Upper lobe of right lung (tissue), 1 donor: Measurements from ENCODE around the gene RAB3IL1. TPM values are rescaled to one million over a fixed set of nuclear protein-coding genes. Genes with fewer than 3 reads are reported as not detected.
A peak's percentile ranks its signal among the peaks of the same experiment; 100 is the strongest.

Experiments used
- ATAC-seq: fragments of 200-7000 bp; cut with Tn5 transposase; one replicate; pipeline ENCODE4 v1.9.1; 2020; ENCODE audit warnings: mild to moderate bottlenecking, moderate library complexity
- DNase-seq: peaks from one replicate; pipeline ENCODE4 v3.0.0-alpha.2; 2020
- H3K27ac ChIP-seq: fragments of 200-600 bp; one replicate; pipeline ENCODE4 v1.8.0; 2022
- H3K27me3 ChIP-seq: fragments of 200-600 bp; one replicate; pipeline ENCODE4 v1.8.0; 2022; ENCODE audit warnings: mild to moderate bottlenecking
- H3K36me3 ChIP-seq: fragments of 200-600 bp; one replicate; pipeline ENCODE4 v1.8.0; 2022
- H3K4me1 ChIP-seq: fragments of 200-600 bp; one replicate; pipeline ENCODE4 v1.8.0; 2022
- H3K4me3 ChIP-seq: fragments of 200-600 bp; one replicate; pipeline ENCODE4 v1.8.0; 2022; ENCODE audit warnings: mild to moderate bottlenecking
- H3K9me3 ChIP-seq: fragments of 200-600 bp; one replicate; pipeline ENCODE4 v1.8.0; 2022
- intact Hi-C: fragments of 100-400 bp; cut with DNase I; formaldehyde crosslinking; loops from one replicate; pipeline ENCODE4 v1.11.0; 2022
- total RNA-seq: library from RNA; stranded (reverse); fragmentation: NEBNext Ultra II Directional; extraction: Animal tissue kit (Norgen Biotek cat#: 25700); gene quantifications from one replicate; pipeline ENCODE4 v1.2.1, GENCODE V29; 2021
- TF ChIP-seq, protein P1 (sequence below): fragments of 200-600 bp; IDR thresholded peaks from one replicate; pipeline ENCODE4 v1.8.0; 2022; ENCODE audit warnings: antibody characterized with exemption
- donor health status: DM: no; HTN: yes; CAD: no; lungs with severe emphysema.

RAB3IL1 gene
- total RNA-seq, 1 donor from 2014 or later, result 10.6 TPM

- H3K27ac ChIP-seq, result peak overlapping the region; percentile 98
Observed at GRCh38 chr11:61963016-61963281, 45.6 kb upstream of the RAB3IL1 start.

DNA sequence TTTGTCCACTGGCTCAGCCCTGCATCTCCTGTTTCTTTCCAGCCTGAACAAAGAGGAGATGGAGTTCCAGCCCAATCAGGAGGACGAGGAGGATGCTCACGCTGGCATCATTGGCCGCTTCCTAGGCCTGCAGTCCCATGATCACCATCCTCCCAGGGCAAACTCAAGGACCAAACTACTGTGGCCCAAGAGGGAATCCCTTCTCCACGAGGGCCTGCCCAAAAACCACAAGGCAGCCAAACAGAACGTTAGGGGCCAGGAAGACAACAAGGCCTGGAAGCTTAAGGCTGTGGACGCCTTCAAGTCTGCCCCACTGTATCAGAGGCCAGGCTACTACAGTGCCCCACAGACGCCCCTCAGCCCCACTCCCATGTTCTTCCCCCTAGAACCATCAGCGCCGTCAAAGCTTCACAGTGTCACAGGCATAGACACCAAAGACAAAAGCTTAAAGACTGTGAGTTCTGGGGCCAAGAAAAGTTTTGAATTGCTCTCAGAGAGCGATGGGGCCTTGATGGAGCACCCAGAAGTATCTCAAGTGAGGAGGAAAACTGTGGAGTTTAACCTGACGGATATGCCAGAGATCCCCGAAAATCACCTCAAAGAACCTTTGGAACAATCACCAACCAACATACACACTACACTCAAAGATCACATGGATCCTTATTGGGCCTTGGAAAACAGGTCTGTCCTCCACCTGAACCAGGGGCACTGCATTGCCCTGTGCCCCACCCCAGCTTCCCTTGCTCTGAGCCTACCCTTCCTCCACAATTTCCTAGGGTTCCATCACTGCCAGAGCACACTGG is 45.0 kb upstream of the RAB3IL1 start:
- DNase-seq (peak; percentile 52), ATAC-seq (no peak)
- Histone ChIP-seq H3K27me3 (no peaks in the 10 kb centered on the region), H3K4me3 (no peak overlapping the region), H3K36me3 (peaks cover 37% of the 10 kb centered on the region), H3K9me3 (no peaks in the 10 kb centered on the region), H3K4me1 (peaks cover 27% of the 10 kb centered on the region), H3K27ac (peak overlapping the region; percentile 98)
- TF ChIP-seq, protein P1, sequence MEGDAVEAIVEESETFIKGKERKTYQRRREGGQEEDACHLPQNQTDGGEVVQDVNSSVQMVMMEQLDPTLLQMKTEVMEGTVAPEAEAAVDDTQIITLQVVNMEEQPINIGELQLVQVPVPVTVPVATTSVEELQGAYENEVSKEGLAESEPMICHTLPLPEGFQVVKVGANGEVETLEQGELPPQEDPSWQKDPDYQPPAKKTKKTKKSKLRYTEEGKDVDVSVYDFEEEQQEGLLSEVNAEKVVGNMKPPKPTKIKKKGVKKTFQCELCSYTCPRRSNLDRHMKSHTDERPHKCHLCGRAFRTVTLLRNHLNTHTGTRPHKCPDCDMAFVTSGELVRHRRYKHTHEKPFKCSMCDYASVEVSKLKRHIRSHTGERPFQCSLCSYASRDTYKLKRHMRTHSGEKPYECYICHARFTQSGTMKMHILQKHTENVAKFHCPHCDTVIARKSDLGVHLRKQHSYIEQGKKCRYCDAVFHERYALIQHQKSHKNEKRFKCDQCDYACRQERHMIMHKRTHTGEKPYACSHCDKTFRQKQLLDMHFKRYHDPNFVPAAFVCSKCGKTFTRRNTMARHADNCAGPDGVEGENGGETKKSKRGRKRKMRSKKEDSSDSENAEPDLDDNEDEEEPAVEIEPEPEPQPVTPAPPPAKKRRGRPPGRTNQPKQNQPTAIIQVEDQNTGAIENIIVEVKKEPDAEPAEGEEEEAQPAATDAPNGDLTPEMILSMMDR, result no peak
- intact Hi-C loops, result no loop called here

More at GRCh38 chr11:61963016-61963281, 45.6 kb upstream of the RAB3IL1 start:
- intact Hi-C loops, result no loop called here
- no peaks in the 10 kb centered on the region for H3K27me3 ChIP-seq
- H3K9me3 ChIP-seq, result no peaks in the 10 kb centered on the region
- ATAC-seq, result no peak
- peaks cover 27% of the 10 kb centered on the region for H3K4me1 ChIP-seq
- no peak overlapping the region for H3K4me3 ChIP-seq
- TF ChIP-seq, protein P1, result no peak
- H3K36me3 ChIP-seq, result peaks cover 37% of the 10 kb centered on the region
- DNase-seq, result peak; percentile 65

GRCh38 chr11:61961570-61962212 is 44.3 kb upstream of the RAB3IL1 start:
- intact Hi-C loops, result no loop called here
- H3K9me3 ChIP-seq, result no peaks in the 10 kb centered on the region
- H3K4me3 ChIP-seq, result no peak overlapping the region
- ATAC-seq, result no peak
- peak; percentile 57 for DNase-seq
- H3K27ac ChIP-seq, result peak overlapping the region; percentile 98
- H3K36me3 ChIP-seq, result peaks cover 37% of the 10 kb centered on the region
- TF ChIP-seq, protein P1, result no peak
- H3K27me3 ChIP-seq, result no peaks in the 10 kb centered on the region
- peaks cover 27% of the 10 kb centered on the region for H3K4me1 ChIP-seq

GRCh38 chr11:61960532-61960931 is 43.2 kb upstream of the RAB3IL1 start:
- Histone ChIP-seq H3K9me3 (no peaks in the 10 kb centered on the region), H3K27ac (no peak overlapping the region), H3K36me3 (peaks cover 29% of the 10 kb centered on the region), H3K4me3 (no peak overlapping the region), H3K27me3 (no peaks in the 10 kb centered on the region), H3K4me1 (peaks cover 32% of the 10 kb centered on the region)
- intact Hi-C loops, result no loop called here
- ATAC-seq, result no peak
- DNase-seq, result peak; percentile 39
- TF ChIP-seq, protein P1, result no peak

GRCh38 chr11:61959678-61960077 is 42.3 kb upstream of the RAB3IL1 start:
- intact Hi-C loops, result no loop called here
- no peak overlapping the region for H3K4me3 ChIP-seq
- no peaks in the 10 kb centered on the region for H3K27me3 ChIP-seq
- DNase-seq (peak; percentile 46), ATAC-seq (no peak)
- no peaks in the 10 kb centered on the region for H3K9me3 ChIP-seq
- peaks cover 21% of the 10 kb centered on the region for H3K36me3 ChIP-seq
- TF ChIP-seq, protein P1, result no peak
- peaks cover 28% of the 10 kb centered on the region for H3K4me1 ChIP-seq
- H3K27ac ChIP-seq, result no peak overlapping the region
